Vagina (tissue), 2 donors: ENCODE measurements around the gene ERICH6B. TPM values are rescaled to one million over a fixed set of nuclear protein-coding genes. Genes with fewer than 3 reads are reported as not detected.

ENCODE experiments used
- DNase-seq, 2 donors: peaks; one replicate each; pipeline ENCODE4 v3.0.0-alpha.2; 2017; ENCODE audit errors: extremely low spot score in 2 of 2
- H3K27ac ChIP-seq: fragments of 200-600 bp; sonication (generic); one replicate; pipeline ENCODE4 v1.5.1; 2019
- H3K27me3 ChIP-seq: fragments of 200-600 bp; sonication (generic); one replicate; pipeline ENCODE4 v1.5.1; 2019
- H3K36me3 ChIP-seq, 2 donors: fragments of 200-600 bp; sonication (generic); one replicate each; pipeline ENCODE4 v1.5.1; 2017 to 2019
- H3K4me1 ChIP-seq: fragments of 200-600 bp; sonication (generic); one replicate; pipeline ENCODE4 v1.5.1; 2019
- H3K4me3 ChIP-seq, 2 donors: fragments of 200-600 bp; sonication (generic); 1 replicate in 1 of 2; 2 replicates in 1 of 2; pipeline ENCODE4 v1.5.1; 2016 to 2019
- H3K9me3 ChIP-seq: fragments of 200-600 bp; sonication (generic); one replicate; pipeline ENCODE4 v1.5.1; 2019
- CTCF ChIP-seq, 3 experiments: fragments of 450-650 bp in 2 of 3; fragments of 200-600 bp in 1 of 3; sonication (generic) in 1 of 3; IDR thresholded peaks; one replicate each; pipeline ENCODE4 v1.5.1; 2017 to 2019; ENCODE audit warnings: antibody characterized with exemption in 3 of 3, mild to moderate bottlenecking in 2 of 3, moderate library complexity in 2 of 3
- POLR2A ChIP-seq, 2 donors: fragments of 450-650 bp; IDR thresholded peaks; one replicate each; pipeline ENCODE4 v1.6.1; 2017; ENCODE audit warnings: antibody characterized with exemption in 2 of 2, mild to moderate bottlenecking in 2 of 2, moderate library complexity in 2 of 2
- POLR2AphosphoS5 ChIP-seq, 2 donors: sonication (generic); formaldehyde crosslinking; IDR thresholded peaks; one replicate each; pipeline ENCODE4 v1.9.0; 2017; ENCODE audit warnings: antibody characterized with exemption in 2 of 2, mild to moderate bottlenecking in 2 of 2, low read depth in 1 of 2; ENCODE audit not compliant: insufficient read depth in 1 of 2
- intact Hi-C: fragments of 100-400 bp; cut with DNase I; formaldehyde crosslinking; loops from one replicate; pipeline ENCODE4 v1.15.1; 2023
- total RNA-seq: library from RNA; depleted of rRNA; stranded (reverse); fragments of >200 nt; gene quantifications from one replicate; pipeline ENCODE4 v1.2.3, GENCODE V29; 2016

Gene ERICH6B
- total RNA-seq, 1 donor from 2014 or later: not detected

- Histone ChIP-seq H3K27ac (no peak overlapping the region), H3K9me3 (no peaks in the 10 kb centered on the region), H3K4me1 (no peaks in the 10 kb centered on the region), H3K27me3 (no peaks in the 10 kb centered on the region), H3K36me3 (no peaks in the 10 kb centered on the region), H3K4me3 (no peak overlapping the region)
- intact Hi-C loops: no loop called here
- DNase-seq: peak in 1 of 2 donors; percentile 67
- TF ChIP-seq POLR2A (IDR thresholded peaks at IDR 0.05) (no peak), POLR2AphosphoS5 (IDR thresholded peaks at IDR 0.05; ENCODE audit: insufficient read depth in 1 of 2, low read depth in 1 of 2) (no peak), CTCF (IDR thresholded peaks at IDR 0.05) (no peak)
These were observed 16.9 kb downstream of the ERICH6B start for GRCh38 chr13:45598597-45598996.

GRCh38 chr13:45596800-45597475 lies 18.6 kb downstream of the ERICH6B start:
- intact Hi-C loops: no loop called here
- DNase-seq: no peak
- no peaks in the 10 kb centered on the region for H3K27me3 ChIP-seq
- H3K27ac ChIP-seq: no peak overlapping the region
- H3K36me3 ChIP-seq: no peaks in the 10 kb centered on the region
- no peaks in the 10 kb centered on the region for H3K9me3 ChIP-seq
- H3K4me3 ChIP-seq: no peak overlapping the region
- no peaks in the 10 kb centered on the region for H3K4me1 ChIP-seq
- no peak for TF ChIP-seq POLR2A (IDR thresholded peaks at IDR 0.05)

GRCh38 chr13:45595965-45596364 lies 19.6 kb downstream of the ERICH6B start:
- TF ChIP-seq CTCF (IDR thresholded peaks at IDR 0.05) (no peak), POLR2AphosphoS5 (IDR thresholded peaks at IDR 0.05; ENCODE audit: insufficient read depth in 1 of 2, low read depth in 1 of 2) (no peak), POLR2A (IDR thresholded peaks at IDR 0.05) (no peak)
- intact Hi-C loops: no loop called here
- no peak overlapping the region for H3K27ac ChIP-seq

GRCh38 chr13:45594764-45595163 lies 20.8 kb downstream of the ERICH6B start:
- Histone ChIP-seq H3K9me3 (no peaks in the 10 kb centered on the region), H3K27me3 (no peaks in the 10 kb centered on the region), H3K36me3 (no peaks in the 10 kb centered on the region), H3K27ac (no peak overlapping the region), H3K4me1 (no peaks in the 10 kb centered on the region), H3K4me3 (no peak overlapping the region)
- intact Hi-C loops: no loop called here
- DNase-seq: no peak
- TF ChIP-seq POLR2A (IDR thresholded peaks at IDR 0.05) (no peak), POLR2AphosphoS5 (IDR thresholded peaks at IDR 0.05; ENCODE audit: insufficient read depth in 1 of 2, low read depth in 1 of 2) (no peak), CTCF (IDR thresholded peaks at IDR 0.05) (no peak)

More at GRCh38 chr13:45595965-45596364, 19.6 kb downstream of the ERICH6B start:
- Histone ChIP-seq H3K4me1 (no peaks in the 10 kb centered on the region), H3K9me3 (no peaks in the 10 kb centered on the region), H3K27me3 (no peaks in the 10 kb centered on the region), H3K36me3 (no peaks in the 10 kb centered on the region), H3K4me3 (no peak overlapping the region)
- no peak for DNase-seq

- no peaks in the 10 kb centered on the region for H3K4me1 ChIP-seq
- DNase-seq: no peak
- H3K27me3 ChIP-seq: no peaks in the 10 kb centered on the region
- H3K27ac ChIP-seq: no peak overlapping the region
- TF ChIP-seq POLR2A (IDR thresholded peaks at IDR 0.05): no peak
- TF ChIP-seq POLR2AphosphoS5 (IDR thresholded peaks at IDR 0.05; ENCODE audit: insufficient read depth in 1 of 2, low read depth in 1 of 2): no peak
- no peak for TF ChIP-seq CTCF (IDR thresholded peaks at IDR 0.05)
- intact Hi-C loops: no loop called here
- no peaks in the 10 kb centered on the region for H3K36me3 ChIP-seq
- H3K9me3 ChIP-seq: no peaks in the 10 kb centered on the region
- H3K4me3 ChIP-seq: no peak overlapping the region
These were observed 21.3 kb downstream of the ERICH6B start for GRCh38 chr13:45594227-45594626.
